Measurements from ENCODE around the gene KRT3. TPM values are rescaled to one million over a fixed set of nuclear protein-coding genes. Genes with fewer than 3 reads are reported as not detected.

KRT3 gene
- total RNA-seq, 2 experiments from 2014 or later = not detected

GRCh38 chr12:52783563-52784316 is 12.2 kb downstream of the KRT3 start:
- H3K9me3 Mint-ChIP-seq = no peaks in the 10 kb centered on the region
- H3K4me3 Mint-ChIP-seq = no peak overlapping the region
- H3K4me1 Mint-ChIP-seq = no peaks in the 10 kb centered on the region
- H3K36me3 Mint-ChIP-seq (ENCODE audit: low read depth) = no peaks in the 10 kb centered on the region
- no peak for DNase-seq
- ChIA-PET POLR2A (no interaction called here), CTCF (no interaction called here)
- H3K27me3 Mint-ChIP-seq = peaks cover 31% of the 10 kb centered on the region
- H3K27ac Mint-ChIP-seq = no peak overlapping the region

DNA sequence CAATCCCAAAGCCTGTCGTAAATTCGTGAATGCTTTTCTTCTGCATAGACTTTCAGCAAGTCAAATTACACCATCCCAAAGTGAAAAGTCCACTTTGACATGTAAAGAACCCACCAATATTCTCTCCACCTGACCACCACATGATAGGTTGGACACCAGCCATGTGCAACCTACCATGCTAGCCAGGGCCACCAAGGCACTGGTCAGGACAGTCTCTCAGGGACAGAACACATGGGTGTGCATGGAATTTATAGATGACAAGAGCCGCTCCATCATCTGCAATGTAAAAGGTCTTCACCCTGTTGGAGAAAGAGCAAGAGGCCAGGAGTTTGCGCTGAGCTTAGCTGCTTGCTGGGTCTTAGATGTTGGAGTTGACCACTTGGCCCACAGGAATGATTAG is 13.4 kb downstream of the KRT3 start:
- Mint-ChIP-seq H3K27me3 (peaks cover 24% of the 10 kb centered on the region), H3K4me1 (no peaks in the 10 kb centered on the region), H3K4me3 (no peak overlapping the region), H3K27ac (no peak overlapping the region), H3K36me3 (ENCODE audit: low read depth) (no peaks in the 10 kb centered on the region), H3K9me3 (no peaks in the 10 kb centered on the region)
- POLR2A ChIA-PET = no interaction called here
- CTCF ChIA-PET = interaction anchor here (0.7 kb wide), 1 partner anchor 14 kb away, joined by 5 read pairs; no protein-coding TSS in a partner anchor
- no peak for DNase-seq

DNA sequence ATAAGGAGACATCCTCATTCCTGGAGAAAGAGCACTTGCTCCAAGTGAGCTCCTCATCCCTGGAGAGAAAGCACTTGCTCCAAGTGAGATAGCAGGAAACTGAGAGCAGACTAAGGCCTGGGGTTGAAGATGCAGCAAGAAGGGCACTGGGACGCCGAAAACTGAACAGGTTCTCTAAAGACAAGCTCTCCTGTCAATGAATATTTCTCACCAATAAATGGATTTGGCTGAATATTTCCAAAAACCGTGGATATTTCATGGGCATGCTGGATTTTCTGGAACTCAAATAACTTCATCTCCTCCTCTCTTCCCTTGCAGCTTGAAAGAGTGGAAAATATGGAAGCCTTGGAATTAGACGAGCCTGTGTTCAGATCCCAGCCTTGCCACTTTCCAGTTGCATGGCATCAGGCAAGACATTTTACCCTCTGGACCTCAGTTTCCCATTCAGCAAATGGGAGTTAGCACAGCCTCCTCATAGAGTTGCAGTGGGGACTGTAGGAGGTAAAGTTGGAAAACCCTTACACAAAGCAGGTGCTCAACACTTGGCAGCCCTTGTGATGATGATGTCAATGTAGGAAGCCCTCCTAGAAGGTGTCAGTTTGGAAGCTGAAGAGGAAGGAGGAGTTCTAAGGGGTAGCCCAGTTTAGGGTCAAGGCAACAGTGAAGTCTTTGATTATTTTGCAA is 14.4 kb downstream of the KRT3 start:
- Mint-ChIP-seq H3K4me3 (no peak overlapping the region), H3K9me3 (no peaks in the 10 kb centered on the region), H3K27me3 (peaks cover 24% of the 10 kb centered on the region), H3K27ac (no peak overlapping the region), H3K4me1 (no peaks in the 10 kb centered on the region), H3K36me3 (ENCODE audit: low read depth) (no peaks in the 10 kb centered on the region)
- POLR2A ChIA-PET = no interaction called here
- DNase-seq = no peak
- CTCF ChIA-PET = no interaction called here

DNA sequence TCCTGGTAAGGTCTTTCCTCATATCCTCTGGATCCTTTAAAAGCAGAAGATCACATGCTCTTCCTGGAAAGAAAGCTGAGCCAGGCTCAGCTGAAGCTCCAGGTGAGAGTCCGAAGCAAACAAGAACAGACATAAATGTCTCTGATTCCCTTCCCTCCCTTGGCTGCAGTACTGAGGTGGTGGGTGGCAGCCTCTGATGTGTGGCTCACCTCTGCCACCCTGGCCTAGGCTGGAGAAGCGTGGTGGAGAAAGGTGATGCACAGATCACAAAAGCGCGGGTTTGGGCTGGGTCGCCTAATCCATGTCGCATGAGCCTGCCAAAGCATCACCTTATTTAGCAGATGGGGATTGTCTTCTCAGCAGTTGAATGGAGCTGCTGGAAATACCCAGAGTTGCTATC is 16.0 kb downstream of the KRT3 start:
- Mint-ChIP-seq H3K4me3 (no peak overlapping the region), H3K4me1 (no peaks in the 10 kb centered on the region), H3K27ac (no peak overlapping the region), H3K9me3 (no peaks in the 10 kb centered on the region), H3K27me3 (peaks cover 22% of the 10 kb centered on the region), H3K36me3 (ENCODE audit: low read depth) (no peaks in the 10 kb centered on the region)
- ChIA-PET CTCF (no interaction called here), POLR2A (no interaction called here)
- no peak for DNase-seq

GRCh38 chr12:52778833-52779232 is 17.1 kb downstream of the KRT3 start:
- Mint-ChIP-seq H3K4me3 (no peak overlapping the region), H3K27me3 (peaks cover 16% of the 10 kb centered on the region), H3K9me3 (no peaks in the 10 kb centered on the region), H3K4me1 (no peaks in the 10 kb centered on the region), H3K27ac (no peak overlapping the region), H3K36me3 (ENCODE audit: low read depth) (no peaks in the 10 kb centered on the region)
- no peak for DNase-seq
- ChIA-PET CTCF (no interaction called here), POLR2A (no interaction called here)

DNA sequence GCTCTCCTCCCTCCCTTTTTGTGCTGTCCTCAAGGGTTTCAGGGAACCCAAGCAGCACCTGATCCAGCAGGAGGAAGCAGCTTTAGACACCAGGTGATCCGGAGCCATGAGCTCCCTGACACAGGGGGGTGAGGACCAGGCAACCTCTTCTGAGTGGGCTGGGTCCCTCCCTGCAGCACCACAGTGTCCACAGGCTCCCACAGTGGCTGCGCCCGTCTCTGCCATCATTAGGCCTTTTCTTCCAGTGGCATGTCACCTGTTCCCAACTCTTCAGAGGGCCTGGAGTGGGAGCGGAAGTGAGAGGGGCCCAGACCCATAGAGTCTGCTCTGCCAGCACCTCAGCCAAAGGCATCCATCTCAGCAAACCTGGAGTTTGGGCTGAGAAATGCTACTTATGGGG is 18.4 kb downstream of the KRT3 start:
- DNase-seq = no peak
- no peak overlapping the region for H3K27ac Mint-ChIP-seq
- H3K36me3 Mint-ChIP-seq (ENCODE audit: low read depth) = no peaks in the 10 kb centered on the region
- POLR2A ChIA-PET = no interaction called here
- CTCF ChIA-PET = no interaction called here
- no peaks in the 10 kb centered on the region for H3K9me3 Mint-ChIP-seq
- no peaks in the 10 kb centered on the region for H3K4me1 Mint-ChIP-seq
- peaks cover 11% of the 10 kb centered on the region for H3K27me3 Mint-ChIP-seq
- no peak overlapping the region for H3K4me3 Mint-ChIP-seq

- Mint-ChIP-seq H3K4me3 (no peak within 1 kb of the TSS), H3K4me1 (no peaks in the 10 kb centered on the region), H3K27ac (no peak within 1 kb of the TSS), H3K36me3 (ENCODE audit: low read depth) (no peaks in the 10 kb centered on the region), H3K27me3 (peaks cover 10% of the 10 kb centered on the region), H3K9me3 (no peaks in the 10 kb centered on the region)
- DNase-seq = no peak
- POLR2A ChIA-PET = no interaction called here
- CTCF ChIA-PET = no interaction called here
Measured at GRCh38 chr12:52776913-52777395, 19.0 kb downstream of the KRT3 start, which contains the start of gene KRT76. Gene KRT76, minus strand, starts transcription at chr12:52777345. Its CDS starts 54 bp downstream, at chr12:52777291.

DNA sequence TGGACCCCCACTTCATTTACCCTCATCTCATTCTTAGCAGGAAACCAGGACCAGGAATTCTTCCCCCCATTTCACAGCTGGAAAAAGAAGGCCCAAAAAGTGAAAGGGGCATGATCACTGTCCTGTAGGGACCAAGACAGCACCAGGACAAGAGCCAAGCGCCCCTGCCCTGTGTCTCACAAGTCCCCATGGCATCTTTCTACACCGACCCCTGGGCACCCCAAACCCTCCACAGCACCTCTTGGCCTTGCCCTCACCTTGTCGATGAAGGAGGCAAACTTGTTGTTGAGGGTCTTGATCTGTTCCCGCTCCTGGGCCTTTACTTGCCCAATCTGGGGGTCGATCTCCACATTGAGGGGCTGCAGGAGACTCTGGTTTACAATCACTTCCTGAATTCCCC is 19.5 kb downstream of the KRT3 start:
- ChIA-PET POLR2A (no interaction called here), CTCF (no interaction called here)
- Mint-ChIP-seq H3K36me3 (ENCODE audit: low read depth) (no peaks in the 10 kb centered on the region), H3K27ac (no peak overlapping the region), H3K4me3 (no peak overlapping the region), H3K4me1 (no peaks in the 10 kb centered on the region), H3K27me3 (peaks cover 10% of the 10 kb centered on the region), H3K9me3 (no peaks in the 10 kb centered on the region)
- DNase-seq = no peak

DNA sequence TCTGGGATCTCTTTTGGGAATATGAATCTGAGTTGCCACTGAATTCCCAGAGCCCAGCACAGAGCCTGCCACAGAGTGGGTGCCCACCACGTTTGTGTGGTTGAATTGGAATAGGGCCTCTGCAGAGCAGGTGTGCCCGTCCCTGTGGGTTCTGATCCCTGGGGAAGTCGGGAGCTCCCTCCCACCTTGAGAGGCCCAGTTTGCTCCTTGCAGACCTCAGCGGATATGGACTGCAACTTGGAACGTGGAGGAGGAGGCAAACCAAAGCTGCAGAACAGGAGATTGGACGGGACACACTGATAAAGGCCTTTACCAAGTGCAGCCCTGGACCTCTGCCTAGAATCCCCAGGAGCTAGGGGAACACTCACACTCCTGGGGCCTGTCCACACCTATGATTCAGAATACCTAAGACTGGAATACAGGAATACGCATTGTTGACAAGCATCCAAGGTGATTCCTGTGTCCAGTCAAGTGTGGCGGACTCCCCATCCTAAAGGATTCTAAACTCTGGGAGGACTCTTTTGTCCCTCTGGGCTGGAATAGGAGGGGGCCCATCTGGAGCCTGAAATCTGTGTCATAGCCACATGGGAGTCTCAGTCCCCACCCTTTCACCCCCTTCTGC is 21.2 kb downstream of the KRT3 start:
- Mint-ChIP-seq H3K4me1 (no peaks in the 10 kb centered on the region), H3K27me3 (peaks cover 12% of the 10 kb centered on the region), H3K9me3 (no peaks in the 10 kb centered on the region), H3K36me3 (ENCODE audit: low read depth) (no peaks in the 10 kb centered on the region), H3K27ac (no peak overlapping the region), H3K4me3 (no peak overlapping the region)
- POLR2A ChIA-PET = no interaction called here
- CTCF ChIA-PET = no interaction called here
- no peak for DNase-seq

DNA sequence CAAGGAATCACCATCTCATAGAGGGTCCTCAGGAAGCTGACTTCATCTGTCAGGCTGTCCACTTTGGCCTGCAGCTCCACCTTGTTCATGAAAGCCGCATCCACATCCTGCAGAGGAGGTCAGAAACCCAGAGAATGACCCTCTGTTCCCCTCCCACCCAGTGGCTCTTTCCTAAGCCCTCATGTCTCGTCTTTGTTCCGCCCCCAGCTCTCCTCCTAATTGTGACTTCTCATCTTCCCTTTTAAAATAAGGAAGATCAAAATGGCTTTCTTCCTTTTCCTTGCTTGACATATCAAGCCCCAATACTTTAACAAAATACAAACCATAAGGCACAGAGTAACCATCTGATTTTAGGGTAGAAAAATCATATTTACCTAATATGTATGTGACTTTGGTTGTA is 23.1 kb downstream of the KRT3 start:
- H3K4me1 Mint-ChIP-seq = no peaks in the 10 kb centered on the region
- POLR2A ChIA-PET = no interaction called here
- no peak overlapping the region for H3K4me3 Mint-ChIP-seq
- CTCF ChIA-PET = no interaction called here
- DNase-seq = no peak
- H3K9me3 Mint-ChIP-seq = no peaks in the 10 kb centered on the region
- H3K36me3 Mint-ChIP-seq (ENCODE audit: low read depth) = no peaks in the 10 kb centered on the region
- peaks cover 9% of the 10 kb centered on the region for H3K27me3 Mint-ChIP-seq
- H3K27ac Mint-ChIP-seq = no peak overlapping the region

DNA sequence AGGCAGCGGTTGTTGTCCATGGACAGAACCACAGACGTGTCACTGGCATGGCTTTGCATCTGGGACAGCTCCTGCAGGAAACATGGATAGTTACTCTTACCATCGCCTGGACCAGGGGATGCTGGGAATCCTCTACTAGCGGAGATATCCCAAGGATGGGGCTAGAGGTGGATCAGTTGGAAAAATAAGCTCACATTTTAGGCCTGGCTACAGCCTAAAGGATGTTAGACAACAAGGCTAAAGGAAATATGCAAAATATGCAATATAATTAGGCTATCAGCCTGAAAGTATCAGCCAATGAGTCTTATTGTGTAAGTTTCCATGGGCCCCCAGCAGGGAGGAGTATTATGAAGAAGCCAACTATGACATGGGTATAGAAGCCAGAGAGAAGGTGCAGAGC is 23.7 kb downstream of the KRT3 start:
- Mint-ChIP-seq H3K9me3 (no peaks in the 10 kb centered on the region), H3K27me3 (peaks cover 9% of the 10 kb centered on the region), H3K36me3 (ENCODE audit: low read depth) (no peaks in the 10 kb centered on the region), H3K4me1 (no peaks in the 10 kb centered on the region), H3K4me3 (no peak overlapping the region), H3K27ac (no peak overlapping the region)
- POLR2A ChIA-PET = no interaction called here
- no peak for DNase-seq
- CTCF ChIA-PET = interaction anchor here (0.7 kb wide), 1 partner anchor 108 kb away, joined by 3 read pairs; no protein-coding TSS in a partner anchor

- Mint-ChIP-seq H3K27me3 (peaks cover 9% of the 10 kb centered on the region), H3K4me3 (no peak overlapping the region), H3K4me1 (no peaks in the 10 kb centered on the region), H3K27ac (no peak overlapping the region), H3K9me3 (no peaks in the 10 kb centered on the region), H3K36me3 (ENCODE audit: low read depth) (no peaks in the 10 kb centered on the region)
- CTCF ChIA-PET = interaction anchor here (0.7 kb wide), 1 partner anchor 109 kb away, joined by 3 read pairs; no protein-coding TSS in a partner anchor
- no peak for DNase-seq
- POLR2A ChIA-PET = no interaction called here
Measured at GRCh38 chr12:52771505-52771904, 24.4 kb downstream of the KRT3 start.

DNA sequence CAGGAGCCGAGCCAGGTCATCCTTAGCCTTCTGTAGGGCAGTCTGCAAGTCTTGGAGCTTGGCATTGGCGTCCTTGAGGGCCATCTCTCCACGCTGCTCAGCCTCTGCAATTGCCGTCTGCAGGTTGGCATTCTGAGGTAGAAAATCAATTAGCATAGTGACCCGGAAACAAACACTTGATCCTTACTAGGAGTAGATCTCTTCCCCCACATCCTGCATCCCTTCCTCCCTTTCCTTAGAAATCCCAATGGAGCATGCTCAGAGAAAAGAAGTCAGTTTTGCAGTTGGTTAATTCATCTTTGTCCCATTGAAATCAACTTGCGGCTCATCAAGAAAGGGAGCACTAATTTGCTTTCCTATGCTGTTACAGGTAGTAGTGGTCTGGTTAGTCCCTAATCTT is 24.8 kb downstream of the KRT3 start:
- Mint-ChIP-seq H3K27ac (no peak overlapping the region), H3K4me3 (no peak overlapping the region), H3K9me3 (no peaks in the 10 kb centered on the region), H3K27me3 (peaks cover 8% of the 10 kb centered on the region), H3K36me3 (ENCODE audit: low read depth) (no peaks in the 10 kb centered on the region), H3K4me1 (no peaks in the 10 kb centered on the region)
- DNase-seq = no peak
- POLR2A ChIA-PET = no interaction called here
- CTCF ChIA-PET = no interaction called here

All from activated CD4-positive, alpha-beta memory T cell treated with anti-CD3 and anti-CD28 coated beads, Interleukin-2, amount 10 ng/mL, durations not matched to agents 7 days and 5 days (primary cell).